ENCODE results near the gene CYFIP1. TPM values are rescaled to one million over a fixed set of nuclear protein-coding genes. Genes with fewer than 3 reads are reported as not detected.

Gene CYFIP1
- total RNA-seq, 4 donors from 2014 or later: 86.8 to 131 (median 105) TPM

GRCh38 chr15:22878103-22878502, 102.1 kb downstream of the CYFIP1 start:
- TF ChIP-seq CTCF (IDR thresholded peaks at IDR 0.05): no peak
- no peak for TF ChIP-seq EP300 (IDR thresholded peaks at IDR 0.05)
- no peak for TF ChIP-seq POLR2A (IDR thresholded peaks at IDR 0.05; ENCODE audit: low read depth)
- no peak for TF ChIP-seq POLR2AphosphoS5 (IDR thresholded peaks at IDR 0.05)
- H3K27ac ChIP-seq (replicated peaks in 1 of 4): no peak overlapping the region
- H3K36me3 ChIP-seq: peaks cover 74 to 100% (median 97%) of the 10 kb centered on the region in 4 donors
- no peaks in the 10 kb centered on the region for H3K4me1 ChIP-seq
- H3K4me3 ChIP-seq: no peak overlapping the region
- intact Hi-C loops (cut with DNase I): no loop called here
- no peaks in the 10 kb centered on the region for H3K9me3 ChIP-seq
- DNase-seq (ENCODE audit: extremely low spot score): no peak
- H3K27me3 ChIP-seq: no peaks in the 10 kb centered on the region
- 87% methylated on average over 10 of the region's 10 CpGs for WGBS

GRCh38 chr15:22877607-22878006, 102.6 kb downstream of the CYFIP1 start:
- Histone ChIP-seq H3K4me3 (no peak overlapping the region), H3K9me3 (no peaks in the 10 kb centered on the region), H3K36me3 (peaks cover 74 to 100% (median 99%) of the 10 kb centered on the region in 4 donors), H3K4me1 (no peaks in the 10 kb centered on the region), H3K27me3 (no peaks in the 10 kb centered on the region), H3K27ac (replicated peaks in 1 of 4) (no peak overlapping the region)
- TF ChIP-seq EP300 (IDR thresholded peaks at IDR 0.05) (no peak), CTCF (IDR thresholded peaks at IDR 0.05) (no peak), POLR2A (IDR thresholded peaks at IDR 0.05; ENCODE audit: low read depth) (no peak), POLR2AphosphoS5 (IDR thresholded peaks at IDR 0.05) (no peak)
- 98% methylated on average over 7 of the region's 8 CpGs for WGBS
- intact Hi-C loops (cut with DNase I): no loop called here
- no peak for DNase-seq (ENCODE audit: extremely low spot score)

GRCh38 chr15:22877117-22877516, 103.1 kb downstream of the CYFIP1 start:
- Histone ChIP-seq H3K36me3 (peaks cover 69 to 100% (median 99%) of the 10 kb centered on the region in 4 donors), H3K9me3 (no peaks in the 10 kb centered on the region), H3K4me3 (no peak overlapping the region), H3K4me1 (no peaks in the 10 kb centered on the region), H3K27me3 (no peaks in the 10 kb centered on the region), H3K27ac (replicated peaks in 1 of 4) (no peak overlapping the region)
- intact Hi-C loops (cut with DNase I): no loop called here
- TF ChIP-seq CTCF (IDR thresholded peaks at IDR 0.05) (no peak), POLR2AphosphoS5 (IDR thresholded peaks at IDR 0.05) (no peak), POLR2A (IDR thresholded peaks at IDR 0.05; ENCODE audit: low read depth) (no peak), EP300 (IDR thresholded peaks at IDR 0.05) (no peak)
- 96% methylated on average over 5 of the region's 5 CpGs for WGBS
- DNase-seq (ENCODE audit: extremely low spot score): no peak

GRCh38 chr15:22874966-22875365, 105.2 kb downstream of the CYFIP1 start:
- 88% methylated on average over 7 of the region's 7 CpGs for WGBS
- no peak for DNase-seq (ENCODE audit: extremely low spot score)
- H3K9me3 ChIP-seq: no peaks in the 10 kb centered on the region
- peaks cover 68 to 100% (median 97%) of the 10 kb centered on the region in 4 donors for H3K36me3 ChIP-seq
- intact Hi-C loops (cut with DNase I): no loop called here
- no peaks in the 10 kb centered on the region for H3K27me3 ChIP-seq
- H3K4me1 ChIP-seq: no peaks in the 10 kb centered on the region
- H3K27ac ChIP-seq (replicated peaks in 1 of 4): no peak overlapping the region
- H3K4me3 ChIP-seq: no peak overlapping the region
- TF ChIP-seq POLR2A (IDR thresholded peaks at IDR 0.05; ENCODE audit: low read depth) (no peak), CTCF (IDR thresholded peaks at IDR 0.05) (no peak), POLR2AphosphoS5 (IDR thresholded peaks at IDR 0.05) (no peak), EP300 (IDR thresholded peaks at IDR 0.05) (no peak)

- TF ChIP-seq EP300 (IDR thresholded peaks at IDR 0.05) (no peak), CTCF (IDR thresholded peaks at IDR 0.05) (no peak), POLR2AphosphoS5 (IDR thresholded peaks at IDR 0.05) (no peak), POLR2A (IDR thresholded peaks at IDR 0.05; ENCODE audit: low read depth) (no peak)
- H3K9me3 ChIP-seq: no peaks in the 10 kb centered on the region
- 96% methylated on average over 8 of the region's 8 CpGs for WGBS
- no peak overlapping the region for H3K27ac ChIP-seq (replicated peaks in 1 of 4)
- intact Hi-C loops (cut with DNase I): no loop called here
- peaks cover 66 to 100% (median 97%) of the 10 kb centered on the region in 4 donors for H3K36me3 ChIP-seq
- peaks cover 0 to 3% (median under 1%) of the 10 kb centered on the region in 4 donors for H3K4me1 ChIP-seq
- no peak overlapping the region for H3K4me3 ChIP-seq
- no peak for DNase-seq (ENCODE audit: extremely low spot score)
- H3K27me3 ChIP-seq: no peaks in the 10 kb centered on the region
These were observed 105.9 kb downstream of the CYFIP1 start for GRCh38 chr15:22874256-22874655.
